ENCODE data around the gene CD226.
"Not testable (repeated sequence)": the region's sequence is repeated elsewhere in the genome, so short reads cannot be mapped to it uniquely, and the experiment has no call there.

CD226 gene

GRCh38 chr18:69939812-69940211, 7.9 kb downstream of the CD226 start:
- not testable (repeated sequence) for H3K36me3 ChIP-seq (ENCODE audit: control insufficient read depth in 1 of 2, insufficient read depth in 2 of 2, low read length in 2 of 2); H3K27me3 ChIP-seq (ENCODE audit: low read depth, low read length); H3K4me3 ChIP-seq (ENCODE audit: low read depth in 1 of 2, low read length in 2 of 2); H3K27ac ChIP-seq (ENCODE audit: low read length); H3K4me1 ChIP-seq (ENCODE audit: control insufficient read depth in 1 of 2, insufficient read depth in 2 of 2, low read length in 2 of 2); H3K9me3 ChIP-seq (ENCODE audit: control insufficient read depth in 1 of 2, low read length in 2 of 2)

GRCh38 chr18:69936191-69936558, 11.5 kb downstream of the CD226 start:
- Histone ChIP-seq H3K36me3 (ENCODE audit: control insufficient read depth in 1 of 2, insufficient read depth in 2 of 2, low read length in 2 of 2) (no peaks in the 10 kb centered on the region), H3K4me3 (ENCODE audit: low read depth in 1 of 2, low read length in 2 of 2) (no peak overlapping the region), H3K9me3 (ENCODE audit: control insufficient read depth in 1 of 2, low read length in 2 of 2) (no peaks in the 10 kb centered on the region), H3K27me3 (ENCODE audit: low read depth, low read length) (no peaks in the 10 kb centered on the region), H3K27ac (ENCODE audit: low read length) (no peak overlapping the region), H3K4me1 (ENCODE audit: control insufficient read depth in 1 of 2, insufficient read depth in 2 of 2, low read length in 2 of 2) (no peaks in the 10 kb centered on the region)

- no peaks in the 10 kb centered on the region for H3K4me1 ChIP-seq (ENCODE audit: control insufficient read depth in 1 of 2, insufficient read depth in 2 of 2, low read length in 2 of 2)
- H3K4me3 ChIP-seq (ENCODE audit: low read depth in 1 of 2, low read length in 2 of 2), result no peak overlapping the region
- no peak overlapping the region for H3K27ac ChIP-seq (ENCODE audit: low read length)
- H3K9me3 ChIP-seq (ENCODE audit: control insufficient read depth in 1 of 2, low read length in 2 of 2), result no peaks in the 10 kb centered on the region
- no peaks in the 10 kb centered on the region for H3K27me3 ChIP-seq (ENCODE audit: low read depth, low read length)
- no peaks in the 10 kb centered on the region for H3K36me3 ChIP-seq (ENCODE audit: control insufficient read depth in 1 of 2, insufficient read depth in 2 of 2, low read length in 2 of 2)
These were observed 12.1 kb downstream of the CD226 start for GRCh38 chr18:69935319-69936190.

GRCh38 chr18:69934601-69935265, 12.9 kb downstream of the CD226 start:
- Histone ChIP-seq H3K27me3 (ENCODE audit: low read depth, low read length) (no peaks in the 10 kb centered on the region), H3K27ac (ENCODE audit: low read length) (no peak overlapping the region), H3K4me3 (ENCODE audit: low read depth in 1 of 2, low read length in 2 of 2) (no peak overlapping the region), H3K9me3 (ENCODE audit: control insufficient read depth in 1 of 2, low read length in 2 of 2) (no peaks in the 10 kb centered on the region), H3K4me1 (ENCODE audit: control insufficient read depth in 1 of 2, insufficient read depth in 2 of 2, low read length in 2 of 2) (no peaks in the 10 kb centered on the region), H3K36me3 (ENCODE audit: control insufficient read depth in 1 of 2, insufficient read depth in 2 of 2, low read length in 2 of 2) (no peaks in the 10 kb centered on the region)

- Histone ChIP-seq H3K27me3 (ENCODE audit: low read depth, low read length) (no peaks in the 10 kb centered on the region), H3K9me3 (ENCODE audit: control insufficient read depth in 1 of 2, low read length in 2 of 2) (no peaks in the 10 kb centered on the region), H3K4me1 (ENCODE audit: control insufficient read depth in 1 of 2, insufficient read depth in 2 of 2, low read length in 2 of 2) (no peaks in the 10 kb centered on the region), H3K36me3 (ENCODE audit: control insufficient read depth in 1 of 2, insufficient read depth in 2 of 2, low read length in 2 of 2) (no peaks in the 10 kb centered on the region), H3K27ac (ENCODE audit: low read length) (no peak overlapping the region), H3K4me3 (ENCODE audit: low read depth in 1 of 2, low read length in 2 of 2) (no peak overlapping the region)
These were observed 18.5 kb downstream of the CD226 start for GRCh38 chr18:69929041-69929774.

GRCh38 chr18:69916412-69916811, 31.3 kb downstream of the CD226 start:
- H3K4me3 ChIP-seq (ENCODE audit: low read depth in 1 of 2, low read length in 2 of 2), result no peak overlapping the region
- H3K27ac ChIP-seq (ENCODE audit: low read length), result no peak overlapping the region
- no peaks in the 10 kb centered on the region for H3K4me1 ChIP-seq (ENCODE audit: control insufficient read depth in 1 of 2, insufficient read depth in 2 of 2, low read length in 2 of 2)
- H3K9me3 ChIP-seq (ENCODE audit: control insufficient read depth in 1 of 2, low read length in 2 of 2), result no peaks in the 10 kb centered on the region
- H3K36me3 ChIP-seq (ENCODE audit: control insufficient read depth in 1 of 2, insufficient read depth in 2 of 2, low read length in 2 of 2), result no peaks in the 10 kb centered on the region
- no peaks in the 10 kb centered on the region for H3K27me3 ChIP-seq (ENCODE audit: low read depth, low read length)

GRCh38 chr18:69908838-69909237, 38.8 kb downstream of the CD226 start:
- no peak overlapping the region for H3K27ac ChIP-seq (ENCODE audit: low read length)
- H3K4me3 ChIP-seq (ENCODE audit: low read depth in 1 of 2, low read length in 2 of 2), result no peak overlapping the region
- no peaks in the 10 kb centered on the region for H3K4me1 ChIP-seq (ENCODE audit: control insufficient read depth in 1 of 2, insufficient read depth in 2 of 2, low read length in 2 of 2)
- H3K9me3 ChIP-seq (ENCODE audit: control insufficient read depth in 1 of 2, low read length in 2 of 2), result no peaks in the 10 kb centered on the region
- no peaks in the 10 kb centered on the region for H3K27me3 ChIP-seq (ENCODE audit: low read depth, low read length)
- no peaks in the 10 kb centered on the region for H3K36me3 ChIP-seq (ENCODE audit: control insufficient read depth in 1 of 2, insufficient read depth in 2 of 2, low read length in 2 of 2)

GRCh38 chr18:69906765-69907164, 40.9 kb downstream of the CD226 start:
- H3K4me3 ChIP-seq (ENCODE audit: low read depth in 1 of 2, low read length in 2 of 2), result no peak overlapping the region
- H3K27me3 ChIP-seq (ENCODE audit: low read depth, low read length), result no peaks in the 10 kb centered on the region
- no peak overlapping the region for H3K27ac ChIP-seq (ENCODE audit: low read length)
- H3K9me3 ChIP-seq (ENCODE audit: control insufficient read depth in 1 of 2, low read length in 2 of 2), result no peaks in the 10 kb centered on the region
- H3K36me3 ChIP-seq (ENCODE audit: control insufficient read depth in 1 of 2, insufficient read depth in 2 of 2, low read length in 2 of 2), result no peaks in the 10 kb centered on the region
- H3K4me1 ChIP-seq (ENCODE audit: control insufficient read depth in 1 of 2, insufficient read depth in 2 of 2, low read length in 2 of 2), result no peaks in the 10 kb centered on the region

GRCh38 chr18:69900941-69901340, 46.7 kb downstream of the CD226 start:
- Histone ChIP-seq H3K4me1 (ENCODE audit: control insufficient read depth in 1 of 2, insufficient read depth in 2 of 2, low read length in 2 of 2) (no peaks in the 10 kb centered on the region), H3K36me3 (ENCODE audit: control insufficient read depth in 1 of 2, insufficient read depth in 2 of 2, low read length in 2 of 2) (no peaks in the 10 kb centered on the region), H3K27ac (ENCODE audit: low read length) (no peak overlapping the region), H3K4me3 (ENCODE audit: low read depth in 1 of 2, low read length in 2 of 2) (no peak overlapping the region), H3K27me3 (ENCODE audit: low read depth, low read length) (no peaks in the 10 kb centered on the region), H3K9me3 (ENCODE audit: control insufficient read depth in 1 of 2, low read length in 2 of 2) (no peaks in the 10 kb centered on the region)

- H3K27me3 ChIP-seq (ENCODE audit: low read depth, low read length); H3K36me3 ChIP-seq (ENCODE audit: control insufficient read depth in 1 of 2, insufficient read depth in 2 of 2, low read length in 2 of 2); H3K27ac ChIP-seq (ENCODE audit: low read length); H3K9me3 ChIP-seq (ENCODE audit: control insufficient read depth in 1 of 2, low read length in 2 of 2); H3K4me3 ChIP-seq (ENCODE audit: low read depth in 1 of 2, low read length in 2 of 2); H3K4me1 ChIP-seq (ENCODE audit: control insufficient read depth in 1 of 2, insufficient read depth in 2 of 2, low read length in 2 of 2): not testable (repeated sequence)
These were observed 48.3 kb downstream of the CD226 start for GRCh38 chr18:69899154-69899923.
